T47D (cell line): ENCODE data around the gene SHBG.
"Not testable (repeated sequence)": the region's sequence is repeated elsewhere in the genome, so short reads cannot be mapped to it uniquely, and the experiment has no call there.

Source experiments
- DNase-seq, 2 experiments: peaks; one replicate each; pipeline versions ENCODE4 v3.0.0 to v3.0.0-alpha.2; 2011 to 2012; ENCODE audit warnings: low read depth in 1 of 2, low spot score in 1 of 2
- JUND ChIP-seq: IDR thresholded peaks from 2 replicates; pipeline ENCODE4 v1.6.1; 2012; ENCODE audit warnings: low read depth
- in situ Hi-C: cut with HindIII; loops from 2 replicates; pipeline ENCODE4 v1.10.0; 2016; ENCODE audit warnings: low sequenced_read_pairs, low pct_unique_long_range_greater_than_20kb

The SHBG gene

DNA sequence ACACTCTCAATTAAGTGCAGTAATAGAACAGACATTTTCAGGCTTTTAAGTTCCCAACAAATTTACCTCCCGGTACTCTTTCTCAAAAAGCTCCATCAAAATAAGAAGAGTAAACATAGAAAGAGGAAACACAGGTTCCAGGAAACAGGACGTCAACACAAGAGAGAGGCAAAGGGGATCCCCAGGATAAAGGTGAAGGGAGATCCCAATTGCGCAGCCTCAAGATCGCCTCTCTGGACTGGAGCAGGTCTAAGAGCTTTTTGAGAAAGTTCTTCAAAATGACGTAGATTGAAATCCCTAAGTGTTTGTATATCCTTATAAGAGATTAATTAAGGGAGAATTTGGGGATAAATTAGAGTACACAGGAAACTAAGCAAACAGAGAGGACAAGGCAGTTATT is 11.3 kb upstream of the SHBG start:
- no peak for TF ChIP-seq JUND
- no peak for DNase-seq
- in situ Hi-C loops: no loop called here

DNA sequence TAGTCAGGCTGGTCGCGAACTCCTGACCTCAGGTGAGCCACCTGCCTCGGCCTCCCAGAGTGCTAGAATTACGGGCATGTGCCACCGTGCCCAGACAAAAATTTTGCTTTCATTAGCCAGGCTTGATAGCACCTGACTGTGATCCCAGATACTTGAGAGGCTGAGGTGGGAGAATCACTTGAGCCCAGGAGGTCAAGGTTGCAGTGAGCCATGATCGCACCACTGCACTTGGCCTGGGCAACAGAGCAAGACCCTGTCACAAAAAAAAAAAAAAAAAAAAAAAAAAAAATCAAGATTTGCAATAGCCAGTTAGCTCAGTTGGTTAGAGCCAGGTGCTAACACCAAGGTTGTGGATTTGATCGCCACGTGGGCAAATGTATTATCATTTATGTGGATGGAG is 9.1 kb upstream of the SHBG start:
- DNase-seq: no peak
- in situ Hi-C loops: no loop called here
- no peak for TF ChIP-seq JUND

GRCh38 chr17:7623661-7624060 is 6.3 kb upstream of the SHBG start:
- in situ Hi-C loops: no loop called here
- no peak for TF ChIP-seq JUND

DNA sequence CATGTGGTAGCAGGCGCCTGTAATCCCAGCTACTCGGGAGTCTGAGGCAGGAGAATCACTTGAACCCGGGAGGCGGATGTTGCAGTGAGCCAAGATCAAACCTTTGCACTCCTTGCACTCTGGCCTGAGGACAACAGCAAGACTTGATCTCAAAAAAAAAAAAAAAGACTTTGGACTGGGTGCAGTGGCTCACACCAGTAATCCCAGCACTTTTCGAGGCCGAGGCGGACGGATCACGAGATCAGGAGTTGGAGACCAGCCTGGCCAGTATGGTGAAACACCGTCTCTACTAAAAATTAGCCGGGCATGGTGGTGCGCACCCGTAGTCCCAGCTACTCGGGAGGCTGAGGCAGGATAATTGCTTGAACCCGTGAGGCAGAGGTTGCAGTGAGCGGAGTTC is 4.2 kb upstream of the SHBG start:
- in situ Hi-C loops, DNase-seq: not testable (repeated sequence)

More at GRCh38 chr17:7623661-7624060, 6.3 kb upstream of the SHBG start:
- no peak for DNase-seq

DNA sequence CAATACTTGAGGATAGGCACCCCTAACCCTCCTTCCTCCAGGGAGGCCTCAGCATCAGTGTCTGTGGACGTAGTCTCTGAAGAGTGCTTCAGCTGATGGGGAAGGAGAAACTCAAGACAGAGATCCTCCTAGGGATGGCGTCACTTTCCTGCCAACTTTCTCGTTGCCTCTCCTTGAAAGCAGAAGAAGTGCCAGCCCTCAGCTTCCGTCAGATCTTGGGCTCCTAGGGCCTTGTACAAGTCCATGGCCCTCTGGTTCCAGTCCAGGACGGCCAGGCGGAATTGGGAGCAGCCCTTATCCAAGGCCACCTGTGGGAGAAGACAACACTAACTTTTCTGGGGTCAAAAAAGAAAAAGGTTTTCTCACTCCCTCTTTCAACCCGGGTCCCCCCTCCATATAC is 3.6 kb upstream of the SHBG start:
- in situ Hi-C loops: no loop called here
- DNase-seq: no peak
- TF ChIP-seq JUND: no peak

GRCh38 chr17:7626956-7627249 is 3.0 kb upstream of the SHBG start:
- in situ Hi-C loops: no loop called here
- no peak for TF ChIP-seq JUND
- no peak for DNase-seq

GRCh38 chr17:7627250-7628121 is 2.4 kb upstream of the SHBG start, which contains the start of gene SAT2:
TSS of gene SAT2 (minus strand) at chr17:7627821. CDS start at chr17:7627635, 186 bp downstream.
- in situ Hi-C loops: no loop called here
- no peak for TF ChIP-seq JUND

DNA sequence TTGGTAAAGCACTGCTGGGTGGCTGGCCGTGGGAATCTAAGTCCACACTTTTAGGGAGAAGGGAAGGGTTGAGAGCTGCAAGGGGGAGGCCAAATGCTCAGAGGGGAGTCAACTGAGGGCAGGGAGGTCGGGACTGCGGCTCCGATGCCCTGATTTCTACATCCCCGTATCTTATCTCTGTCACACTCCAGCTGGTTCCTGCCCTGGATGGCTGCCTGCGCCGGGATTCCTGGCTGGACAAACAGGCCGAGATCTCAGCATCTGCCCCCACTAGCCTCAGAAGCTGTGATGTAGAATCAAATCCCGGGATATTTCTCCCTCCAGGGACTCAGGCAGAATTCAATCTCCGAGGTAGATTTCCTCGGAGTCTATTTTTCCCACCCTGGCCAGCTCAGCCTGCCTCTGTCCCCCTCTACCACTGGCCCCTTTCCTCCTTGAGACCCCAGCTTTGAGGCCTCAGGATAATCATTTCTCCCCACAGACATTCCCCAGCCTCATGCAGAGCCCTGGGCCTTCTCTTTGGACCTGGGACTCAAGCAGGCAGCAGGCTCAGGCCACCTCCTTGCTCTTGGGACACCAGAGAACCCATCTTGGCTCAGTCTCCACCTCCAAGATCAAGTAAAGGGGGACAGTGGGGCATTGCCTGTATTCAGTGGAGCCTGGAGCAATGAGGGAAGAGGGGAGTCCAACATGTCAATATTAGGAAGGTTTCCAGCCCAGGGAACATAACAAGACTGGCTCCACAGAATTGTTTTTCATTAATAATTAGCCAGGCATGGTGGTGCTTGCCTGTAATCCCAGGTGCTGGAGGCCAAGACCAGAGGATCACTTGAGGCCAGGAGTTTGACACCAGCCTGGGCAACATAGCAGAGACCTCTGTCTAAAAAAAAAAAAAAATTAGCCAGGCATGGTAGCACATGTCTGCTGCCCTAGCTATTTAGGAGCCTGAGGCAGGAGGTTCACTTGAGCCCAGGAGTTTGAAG is 1.8 kb downstream of the SHBG start:
- TF ChIP-seq JUND: no peak
- DNase-seq: no peak
- in situ Hi-C loops: no loop called here

More at GRCh38 chr17:7627250-7628121, 2.4 kb upstream of the SHBG start, which contains the start of gene SAT2:
- peak; percentile 90 to 94 for DNase-seq

DNA sequence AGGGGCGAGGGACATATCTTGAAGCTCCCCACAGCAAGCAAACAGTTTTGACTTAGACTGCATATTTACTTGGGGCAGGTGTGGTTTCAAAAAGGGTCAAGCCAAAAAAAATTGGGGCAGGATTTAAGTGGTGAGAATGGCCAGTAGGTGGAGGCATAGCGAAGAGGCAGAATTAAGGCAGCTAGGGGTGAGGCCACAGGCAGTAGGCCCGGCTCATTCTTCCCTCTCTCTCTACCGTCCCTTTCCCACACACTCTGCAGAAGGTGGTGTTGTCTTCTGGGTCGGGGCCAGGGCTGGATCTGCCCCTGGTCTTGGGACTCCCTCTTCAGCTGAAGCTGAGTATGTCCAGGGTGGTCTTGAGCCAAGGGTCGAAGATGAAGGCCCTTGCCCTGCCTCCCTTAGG is 2.6 kb downstream of the SHBG start:
- peak; percentile 69 to 74 for DNase-seq
- in situ Hi-C loops: no loop called here
- TF ChIP-seq JUND: no peak

DNA sequence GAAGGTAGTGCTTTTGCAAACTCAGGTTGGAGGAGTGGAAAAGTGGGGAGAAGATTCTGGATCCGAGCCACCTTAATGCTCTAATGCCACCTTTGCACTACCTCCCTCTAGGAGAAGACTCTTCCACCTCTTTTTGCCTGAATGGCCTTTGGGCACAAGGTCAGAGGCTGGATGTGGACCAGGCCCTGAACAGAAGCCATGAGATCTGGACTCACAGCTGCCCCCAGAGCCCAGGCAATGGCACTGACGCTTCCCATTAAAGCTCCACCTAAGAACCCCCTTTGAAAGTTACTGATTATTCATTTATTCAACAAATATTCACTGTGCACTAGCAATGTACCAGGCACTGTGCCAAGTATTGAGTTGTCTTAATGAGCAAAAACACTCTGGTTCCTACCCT is 3.2 kb downstream of the SHBG start:
- no peak for TF ChIP-seq JUND
- DNase-seq: no peak
- in situ Hi-C loops: no loop called here

GRCh38 chr17:7634384-7634783 is 4.4 kb downstream of the SHBG start:
- peak in 1 of 2 experiments; percentile 47 for DNase-seq
- in situ Hi-C loops: no loop called here

GRCh38 chr17:7636163-7636562 is 6.2 kb downstream of the SHBG start:
- no peak for TF ChIP-seq JUND
- in situ Hi-C loops: no loop called here
- no peak for DNase-seq

More at GRCh38 chr17:7634384-7634783, 4.4 kb downstream of the SHBG start:
- no peak for TF ChIP-seq JUND

DNA sequence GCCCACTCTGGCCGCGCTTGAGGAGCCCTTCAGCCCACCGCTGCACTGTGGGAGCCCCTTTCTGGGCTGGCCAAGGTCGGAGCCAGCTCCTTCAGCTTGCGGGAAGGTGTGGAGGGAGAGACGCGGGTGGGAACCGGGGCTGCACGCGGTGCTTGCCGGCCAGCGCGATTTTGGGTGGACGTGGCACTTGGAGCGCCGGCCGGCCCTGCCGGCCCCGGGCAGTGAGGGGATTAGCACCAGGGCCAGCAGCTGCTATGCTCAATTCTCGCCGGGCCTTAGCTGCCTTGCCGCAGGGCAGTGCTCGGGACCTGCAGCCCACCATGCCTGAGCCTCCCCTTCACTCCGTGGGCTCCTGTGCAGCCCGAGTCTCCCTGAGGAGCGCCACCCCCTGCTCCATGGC is 10.8 kb downstream of the SHBG start:
- no peak for TF ChIP-seq JUND
- in situ Hi-C loops: no loop called here
- DNase-seq: no peak

DNA sequence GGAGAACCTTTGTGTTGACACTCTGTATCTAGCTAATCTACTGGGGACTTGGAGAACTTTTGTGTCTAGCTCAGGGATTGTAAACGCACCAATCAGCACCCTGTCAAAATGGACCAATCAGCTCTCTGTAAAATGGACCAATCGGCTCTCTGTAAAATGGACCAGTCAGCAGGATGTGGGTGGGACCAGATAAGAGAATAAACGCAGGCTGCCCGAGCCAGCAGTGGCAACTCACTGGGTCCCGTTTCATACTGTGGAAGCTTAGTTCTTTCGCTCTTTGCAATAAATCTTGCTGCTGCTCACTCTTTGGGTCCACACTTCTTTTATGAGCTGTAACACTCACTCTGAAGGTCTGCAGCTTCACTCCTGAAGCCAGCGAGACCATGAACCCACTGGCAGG is 11.7 kb downstream of the SHBG start:
- DNase-seq, in situ Hi-C loops: not testable (repeated sequence)
